Aorta (tissue), 5 donors: Measurements from ENCODE around the gene GTF2F2. TPM values are rescaled to one million over a fixed set of nuclear protein-coding genes. Genes with fewer than 3 reads are reported as not detected.

Experiments used
- ATAC-seq: fragments of 200-7000 bp; cut with Tn5 transposase; one replicate; pipeline ENCODE4 v1.9.1; 2022; ENCODE audit warnings: moderate library complexity; ENCODE audit not compliant: low FRiP score
- DNase-seq, 2 donors: peaks; one replicate each; pipeline ENCODE4 v3.0.0-alpha.2; 2020
- H3K27ac ChIP-seq, 2 donors: one replicate each; pipeline ENCODE4 v1.5.1; 2013; ENCODE audit warnings: low read length in 2 of 2, mild to moderate bottlenecking in 2 of 2, moderate library complexity in 2 of 2, control low read depth in 1 of 2, inconsistent platforms in 1 of 2, low read depth in 1 of 2
- H3K27me3 ChIP-seq, 2 donors: one replicate each; pipeline ENCODE4 v1.6.1; 2013; ENCODE audit warnings: control low read depth in 1 of 2, low read length in 1 of 2, mild to moderate bottlenecking in 1 of 2, moderate library complexity in 1 of 2; ENCODE audit not compliant: insufficient read depth in 2 of 2, control insufficient read depth in 1 of 2
- H3K36me3 ChIP-seq, 2 donors: one replicate each; pipeline ENCODE4 v1.6.1; 2013; ENCODE audit warnings: control low read depth in 1 of 2, low read length in 1 of 2, mild to moderate bottlenecking in 1 of 2; ENCODE audit not compliant: insufficient read depth in 2 of 2, control insufficient read depth in 1 of 2
- H3K4me1 ChIP-seq, 2 donors: one replicate each; pipeline ENCODE4 v1.6.1; 2013; ENCODE audit warnings: low read length in 2 of 2, control low read depth in 1 of 2, mild to moderate bottlenecking in 1 of 2, moderate library complexity in 1 of 2; ENCODE audit not compliant: insufficient read depth in 2 of 2, control insufficient read depth in 1 of 2
- H3K4me3 ChIP-seq, 2 donors: one replicate each; pipeline ENCODE4 v1.5.1; 2013; ENCODE audit warnings: low read length in 2 of 2, control low read depth in 1 of 2, mild to moderate bottlenecking in 1 of 2
- H3K9me3 ChIP-seq: one replicate; pipeline ENCODE4 v1.6.1; 2013; ENCODE audit warnings: mild to moderate bottlenecking, low read length; ENCODE audit not compliant: control insufficient read depth
- WGBS, 2 donors: extraction: QIAGEN DNeasy Blood & Tissue Kit; methylation state at CpG; one replicate each; pipeline ENCODE4 v1.1.7; 2013; 5-methylcytosine and 5-hydroxymethylcytosine counted together
- intact Hi-C, 2 donors: fragments of 100-400 bp; cut with DNase I; formaldehyde crosslinking; loops; one replicate each; pipeline versions ENCODE4 v1.14.2 to v1.15.0; 2022
- polyA plus RNA-seq, 2 donors: library from polyadenylated mRNA; stranded (reverse); fragments of 200-250 nt; gene quantifications; one replicate each; pipeline ENCODE4 v1.2.3, GENCODE V29; 2013
- total RNA-seq, 2 donors: library from RNA; stranded (reverse); fragmentation: NEBNext Ultra II Directional; extraction: Animal tissue kit (Norgen Biotek cat#: 25700); gene quantifications; one replicate each; pipeline ENCODE4 v1.2.1, GENCODE V29; 2021
- donor health status: healthy with polysubstance abuse.
- donor health status: Bipolar disorder and iron deficiency.
- donor health status: DM: no; HTN: no; CAD: no.
- donor health status: DM: no; HTN: no; CAD: no.
- donor health status: DM: yes; HTN: yes; CAD: no.

GTF2F2 gene
- total and polyA plus RNA-seq, 4 donors, result 10.5 to 16.5 (median 12.4) TPM

DNA sequence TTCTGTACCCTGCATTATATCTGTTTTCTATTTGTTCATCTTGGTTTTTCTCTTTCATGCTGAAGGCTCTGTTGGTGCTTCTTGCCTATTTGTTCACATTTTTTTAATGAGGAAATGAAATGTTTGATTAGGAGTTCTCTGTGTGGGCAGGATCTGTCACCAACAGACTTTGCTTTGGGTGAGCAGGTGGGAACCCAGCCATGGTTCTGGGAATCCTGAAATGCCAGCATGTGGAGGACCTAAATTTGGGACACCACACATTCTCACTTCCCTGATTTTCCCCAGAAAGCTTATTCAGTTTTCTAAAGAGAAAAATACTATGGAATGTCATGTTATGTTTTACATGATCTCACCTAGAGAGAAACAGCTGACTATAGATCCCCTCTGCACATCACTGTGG, 186.7 kb downstream of the GTF2F2 start:
- ATAC-seq, result no peak
- no peak overlapping the region for H3K4me3 ChIP-seq

GRCh38 chr13:45310341-45311131, 190.2 kb downstream of the GTF2F2 start:
- no peak for ATAC-seq
- H3K4me1 ChIP-seq, result no peaks in the 10 kb centered on the region
- 7 to 9% methylated on average over 15 of the region's 15 CpGs for WGBS, 2 donors
- no peak overlapping the region for H3K27ac ChIP-seq
- no peak for DNase-seq
- intact Hi-C loops, result no loop called here
- no peaks in the 10 kb centered on the region for H3K36me3 ChIP-seq
- H3K9me3 ChIP-seq, result no peaks in the 10 kb centered on the region
- H3K4me3 ChIP-seq, result peak overlapping the region; percentile 11 to 32
- H3K27me3 ChIP-seq, result no peaks in the 10 kb centered on the region

More for the DNA sequence above, 186.7 kb downstream of the GTF2F2 start:
- Histone ChIP-seq H3K36me3 (no peaks in the 10 kb centered on the region), H3K9me3 (no peaks in the 10 kb centered on the region), H3K27ac (no peak overlapping the region), H3K27me3 (no peaks in the 10 kb centered on the region), H3K4me1 (no peaks in the 10 kb centered on the region)
- DNase-seq, result no peak
- intact Hi-C loops, result loop anchor here in 1 of 2 donors (5.0 kb wide), 1 partner anchor 260 kb away; no protein-coding TSS in a partner anchor

DNA sequence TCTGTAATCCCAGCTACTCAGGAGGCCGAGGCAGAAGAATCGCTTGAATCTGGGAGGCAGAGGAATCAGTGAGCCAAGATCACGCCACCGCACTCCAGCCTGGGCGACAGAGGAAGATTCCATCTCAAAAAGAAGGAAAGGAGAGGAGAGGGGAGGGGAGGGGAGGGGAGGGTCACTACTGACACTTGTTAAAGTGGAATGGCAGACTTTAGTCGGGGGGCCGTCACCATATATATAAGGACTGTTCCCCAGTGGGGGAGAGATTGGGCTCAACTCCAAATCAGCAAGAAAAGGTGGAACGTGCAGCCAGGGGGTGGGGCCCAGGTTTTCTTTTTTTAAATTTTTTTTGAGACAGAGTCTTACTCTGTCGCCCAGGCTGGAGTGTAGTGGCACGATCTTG, 194.5 kb downstream of the GTF2F2 start:
- Histone ChIP-seq H3K4me3 (no peak overlapping the region), H3K4me1 (no peaks in the 10 kb centered on the region), H3K9me3 (no peaks in the 10 kb centered on the region), H3K36me3 (no peaks in the 10 kb centered on the region), H3K27ac (no peak overlapping the region), H3K27me3 (no peaks in the 10 kb centered on the region)
- intact Hi-C loops, result no loop called here
- DNase-seq, result no peak
- 85 to 88% methylated on average over 9 to 10 of the region's 10 CpGs for WGBS, 2 donors
- no peak for ATAC-seq

DNA sequence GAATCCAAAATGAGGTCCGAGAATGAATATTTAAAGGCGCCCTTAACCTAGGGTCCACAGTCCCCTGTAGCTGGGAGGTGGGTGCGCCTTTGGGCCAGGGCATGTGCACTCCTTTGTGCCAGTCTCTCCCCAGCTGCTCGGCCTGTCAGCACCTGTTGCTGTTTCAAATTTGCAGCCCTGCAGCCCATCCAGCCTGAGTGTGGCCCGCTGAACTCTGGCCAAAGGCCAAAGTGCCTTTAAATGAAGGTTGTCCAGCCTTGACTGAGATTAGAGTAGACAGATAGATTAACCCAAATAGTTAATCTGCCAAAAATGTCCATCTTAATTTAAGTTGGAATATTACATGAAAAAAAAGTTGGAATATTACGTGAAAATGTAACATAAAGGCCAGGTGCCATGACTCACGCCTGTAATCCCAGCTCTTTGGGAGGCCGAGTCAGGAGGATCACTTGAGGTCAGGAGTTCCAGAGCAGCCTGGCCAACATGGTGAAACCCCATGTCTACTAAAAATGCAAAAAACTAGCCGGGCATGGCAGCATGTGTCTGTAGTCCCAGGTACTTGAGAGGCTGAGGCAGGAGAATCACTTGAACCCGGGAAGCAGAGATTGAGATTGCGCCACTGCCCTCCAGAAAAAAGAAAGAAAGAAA, 195.3 kb downstream of the GTF2F2 start:
- intact Hi-C loops, result no loop called here
- ATAC-seq (no peak), DNase-seq (no peak)
- 77 to 81% methylated on average over 11 of the region's 11 CpGs for WGBS, 2 donors
- H3K27me3 ChIP-seq, result no peaks in the 10 kb centered on the region
- H3K4me3 ChIP-seq, result no peak overlapping the region
- no peaks in the 10 kb centered on the region for H3K36me3 ChIP-seq
- H3K9me3 ChIP-seq, result no peaks in the 10 kb centered on the region
- no peak overlapping the region for H3K27ac ChIP-seq
- H3K4me1 ChIP-seq, result no peaks in the 10 kb centered on the region

DNA sequence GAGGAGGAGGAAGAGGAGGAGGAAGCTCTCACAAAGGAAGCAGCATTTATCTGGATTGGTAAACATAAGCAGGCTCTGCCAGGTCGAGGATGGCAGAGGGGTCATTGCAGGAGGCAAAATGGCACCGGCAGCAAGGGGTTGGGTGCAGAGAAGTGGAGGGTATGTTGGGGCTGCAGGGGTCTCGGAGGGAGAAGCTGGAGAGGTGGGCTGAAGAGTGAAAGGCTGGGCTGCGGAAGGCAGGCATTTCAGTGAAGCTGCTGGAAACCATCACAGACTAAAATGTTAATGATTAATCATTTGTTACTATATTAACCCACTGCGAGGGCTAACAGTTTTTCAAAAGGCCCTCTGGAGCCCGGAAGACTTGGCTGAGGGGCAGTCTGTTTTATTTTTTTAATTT, 196.0 kb downstream of the GTF2F2 start:
- Histone ChIP-seq H3K4me1 (peaks cover 0 to 2% of the 10 kb centered on the region in 2 donors), H3K9me3 (no peaks in the 10 kb centered on the region), H3K4me3 (no peak overlapping the region), H3K36me3 (no peaks in the 10 kb centered on the region), H3K27me3 (no peaks in the 10 kb centered on the region), H3K27ac (no peak overlapping the region)
- 49 to 55% methylated on average over 6 of the region's 6 CpGs for WGBS, 2 donors
- intact Hi-C loops, result no loop called here
- no peak for ATAC-seq
- no peak for DNase-seq

- Histone ChIP-seq H3K9me3 (no peaks in the 10 kb centered on the region), H3K36me3 (no peaks in the 10 kb centered on the region), H3K27me3 (no peaks in the 10 kb centered on the region), H3K4me1 (peaks cover 0 to 3% of the 10 kb centered on the region in 2 donors), H3K4me3 (no peak overlapping the region), H3K27ac (peak overlapping the region in 1 of 2 donors; percentile 45)
- 83 to 88% methylated on average over 5 of the region's 5 CpGs for WGBS, 2 donors
- ATAC-seq (no peak), DNase-seq (no peak)
- intact Hi-C loops, result no loop called here
Observed at GRCh38 chr13:45316996-45317395, 196.7 kb downstream of the GTF2F2 start.

- DNase-seq (peak in 1 of 2 donors; percentile 65), ATAC-seq (no peak)
- intact Hi-C loops, result no loop called here
- peak overlapping the region in 1 of 2 donors; percentile 80 for H3K27ac ChIP-seq
- H3K36me3 ChIP-seq, result no peaks in the 10 kb centered on the region
- H3K4me3 ChIP-seq, result no peak overlapping the region
- H3K4me1 ChIP-seq, result peaks cover 9 to 10% of the 10 kb centered on the region in 2 donors
- no peaks in the 10 kb centered on the region for H3K27me3 ChIP-seq
- no peaks in the 10 kb centered on the region for H3K9me3 ChIP-seq
- WGBS, 2 donors, result 7 to 8% methylated on average over 4 of the region's 4 CpGs
Observed at GRCh38 chr13:45320876-45321629, 200.7 kb downstream of the GTF2F2 start.

DNA sequence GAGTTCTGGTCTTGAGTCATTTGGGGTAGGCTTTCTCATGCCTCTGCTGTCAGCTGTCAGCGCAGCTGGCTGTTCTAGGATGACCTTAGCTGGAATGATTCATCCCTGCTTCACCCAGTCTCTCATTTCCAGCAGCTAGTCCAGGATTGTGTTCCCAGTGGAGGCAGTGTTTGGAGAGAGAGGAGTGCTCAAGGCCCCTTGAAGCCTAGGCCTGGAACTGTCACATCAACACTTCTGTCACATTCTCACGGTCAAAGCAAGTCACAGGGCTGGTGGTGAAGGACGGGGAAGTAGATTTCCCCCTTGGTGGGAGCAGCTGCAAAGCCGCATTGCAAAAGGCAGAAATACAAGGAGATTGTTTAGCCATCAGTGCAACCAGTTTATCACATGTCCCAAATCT, 205.5 kb downstream of the GTF2F2 start:
- 11 to 20% methylated on average over 4 of the region's 4 CpGs for WGBS, 2 donors
- peak in 1 of 2 donors; percentile 67 for DNase-seq
- H3K4me1 ChIP-seq, result peaks cover 10 to 13% of the 10 kb centered on the region in 2 donors

More for the DNA sequence above, 205.5 kb downstream of the GTF2F2 start:
- intact Hi-C loops, result no loop called here
- Histone ChIP-seq H3K27ac (peak overlapping the region; percentile 37 to 65), H3K36me3 (no peaks in the 10 kb centered on the region), H3K27me3 (no peaks in the 10 kb centered on the region), H3K4me3 (no peak overlapping the region), H3K9me3 (no peaks in the 10 kb centered on the region)
- ATAC-seq, result peak; percentile 67
